Lower leg skin (tissue), 3 donors: Measurements from ENCODE around the gene NSL1.

Experiments
- POLR2A ChIP-seq, 2 donors: fragments of 450-650 bp; IDR thresholded peaks; one replicate each; pipeline ENCODE4 v1.6.1; 2016 to 2017; ENCODE audit warnings: antibody characterized with exemption in 2 of 2, mild to moderate bottlenecking in 1 of 2, moderate library complexity in 1 of 2
- TF ChIP-seq, protein P1 (sequence below), 3 donors: fragments of 450-650 bp; IDR thresholded peaks; one replicate each; pipeline ENCODE4 v1.5.1; 2016; ENCODE audit warnings: antibody characterized with exemption in 3 of 3, mild to moderate bottlenecking in 3 of 3, moderate library complexity in 2 of 3

DNA sequence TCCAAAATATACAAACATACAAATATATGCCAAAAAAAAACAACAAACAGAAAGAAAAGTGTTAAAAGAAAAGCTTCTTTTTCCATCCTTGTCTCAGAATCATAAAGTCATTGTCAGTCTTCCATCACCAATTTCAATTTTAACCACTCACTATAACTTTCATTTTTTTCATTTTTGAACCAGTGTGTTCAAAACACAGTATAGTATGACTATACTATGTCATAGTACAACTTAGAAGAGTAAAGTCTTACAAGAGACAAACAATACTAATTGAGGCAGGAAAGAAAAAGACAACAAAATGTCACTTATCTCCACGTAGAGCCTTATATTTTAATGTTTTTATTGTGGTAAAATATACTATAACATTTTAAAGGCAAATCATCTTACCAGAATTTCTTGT, 7.6 kb downstream of the NSL1 start:
- TF ChIP-seq, protein P1, sequence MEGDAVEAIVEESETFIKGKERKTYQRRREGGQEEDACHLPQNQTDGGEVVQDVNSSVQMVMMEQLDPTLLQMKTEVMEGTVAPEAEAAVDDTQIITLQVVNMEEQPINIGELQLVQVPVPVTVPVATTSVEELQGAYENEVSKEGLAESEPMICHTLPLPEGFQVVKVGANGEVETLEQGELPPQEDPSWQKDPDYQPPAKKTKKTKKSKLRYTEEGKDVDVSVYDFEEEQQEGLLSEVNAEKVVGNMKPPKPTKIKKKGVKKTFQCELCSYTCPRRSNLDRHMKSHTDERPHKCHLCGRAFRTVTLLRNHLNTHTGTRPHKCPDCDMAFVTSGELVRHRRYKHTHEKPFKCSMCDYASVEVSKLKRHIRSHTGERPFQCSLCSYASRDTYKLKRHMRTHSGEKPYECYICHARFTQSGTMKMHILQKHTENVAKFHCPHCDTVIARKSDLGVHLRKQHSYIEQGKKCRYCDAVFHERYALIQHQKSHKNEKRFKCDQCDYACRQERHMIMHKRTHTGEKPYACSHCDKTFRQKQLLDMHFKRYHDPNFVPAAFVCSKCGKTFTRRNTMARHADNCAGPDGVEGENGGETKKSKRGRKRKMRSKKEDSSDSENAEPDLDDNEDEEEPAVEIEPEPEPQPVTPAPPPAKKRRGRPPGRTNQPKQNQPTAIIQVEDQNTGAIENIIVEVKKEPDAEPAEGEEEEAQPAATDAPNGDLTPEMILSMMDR (IDR thresholded peaks at IDR 0.05): no peak
- TF ChIP-seq POLR2A (IDR thresholded peaks at IDR 0.05): no peak
